Cardiac fibroblast (primary cell): Measurements from ENCODE around the gene SOX3.

Experiments
- DNase-seq, 2 donors: peaks; one replicate each; pipeline versions ENCODE4 v3.0.0 to v3.0.0-alpha.2; 2010; ENCODE audit warnings: low read depth in 2 of 2
- H3K4me3 ChIP-seq, 2 donors: replicated peaks in 1 of 2; 1 replicate in 1 of 2; 2 replicates in 1 of 2; pipeline ENCODE4 v1.5.1; 2011; ENCODE audit warnings: low read depth in 2 of 2, low read length in 2 of 2, mild to moderate bottlenecking in 2 of 2, moderate library complexity in 1 of 2
- TF ChIP-seq, protein P1 (sequence below): IDR thresholded peaks from one replicate; pipeline ENCODE4 v1.5.1; 2011; ENCODE audit warnings: low read depth, mild to moderate bottlenecking, low read length, inconsistent platforms

The SOX3 gene

GRCh38 chrX:140505421-140506337 is 810 bp upstream of the SOX3 start:
- no peak for DNase-seq
- TF ChIP-seq, protein P1, sequence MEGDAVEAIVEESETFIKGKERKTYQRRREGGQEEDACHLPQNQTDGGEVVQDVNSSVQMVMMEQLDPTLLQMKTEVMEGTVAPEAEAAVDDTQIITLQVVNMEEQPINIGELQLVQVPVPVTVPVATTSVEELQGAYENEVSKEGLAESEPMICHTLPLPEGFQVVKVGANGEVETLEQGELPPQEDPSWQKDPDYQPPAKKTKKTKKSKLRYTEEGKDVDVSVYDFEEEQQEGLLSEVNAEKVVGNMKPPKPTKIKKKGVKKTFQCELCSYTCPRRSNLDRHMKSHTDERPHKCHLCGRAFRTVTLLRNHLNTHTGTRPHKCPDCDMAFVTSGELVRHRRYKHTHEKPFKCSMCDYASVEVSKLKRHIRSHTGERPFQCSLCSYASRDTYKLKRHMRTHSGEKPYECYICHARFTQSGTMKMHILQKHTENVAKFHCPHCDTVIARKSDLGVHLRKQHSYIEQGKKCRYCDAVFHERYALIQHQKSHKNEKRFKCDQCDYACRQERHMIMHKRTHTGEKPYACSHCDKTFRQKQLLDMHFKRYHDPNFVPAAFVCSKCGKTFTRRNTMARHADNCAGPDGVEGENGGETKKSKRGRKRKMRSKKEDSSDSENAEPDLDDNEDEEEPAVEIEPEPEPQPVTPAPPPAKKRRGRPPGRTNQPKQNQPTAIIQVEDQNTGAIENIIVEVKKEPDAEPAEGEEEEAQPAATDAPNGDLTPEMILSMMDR: no peak

DNA sequence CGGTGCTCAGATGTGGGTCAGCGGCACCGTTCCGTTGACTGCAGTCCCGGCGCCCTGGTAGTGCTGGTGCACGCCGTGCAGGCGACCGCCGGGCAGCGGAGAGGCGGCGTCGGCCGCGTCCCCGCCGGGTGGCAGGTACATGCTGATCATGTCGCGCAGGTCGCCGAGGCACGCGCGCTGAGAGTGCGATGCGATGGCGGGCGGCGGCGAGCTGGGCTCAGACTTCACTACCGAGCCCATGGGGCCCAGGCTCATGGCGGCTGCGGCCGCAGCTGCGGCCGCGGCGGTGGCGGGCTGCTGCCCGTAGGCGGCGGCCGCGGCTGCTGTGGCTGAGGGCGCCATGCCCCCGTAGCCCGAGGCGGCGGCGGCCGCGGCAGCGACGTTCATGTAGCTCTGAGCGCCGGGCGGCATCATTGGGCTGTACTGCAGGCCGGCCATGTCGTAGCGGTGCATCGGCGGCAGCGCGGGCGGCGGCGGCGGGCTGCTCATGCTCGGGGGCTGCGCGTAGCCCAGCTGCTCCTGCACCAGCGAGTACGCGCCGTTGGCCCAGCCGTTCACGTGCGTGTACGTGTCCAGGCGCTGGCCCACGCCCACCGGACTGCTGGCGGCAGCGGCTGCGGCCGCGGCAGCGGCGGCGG is 1.0 kb downstream of the SOX3 start:
- peak overlapping the region in 1 of 2 donors; percentile 4 for H3K4me3 ChIP-seq
- TF ChIP-seq, protein P1: no peak
- peak in 1 of 2 donors; percentile 5 for DNase-seq

More at GRCh38 chrX:140505421-140506337, 810 bp upstream of the SOX3 start:
- no peak overlapping the region for H3K4me3 ChIP-seq

- no peak for DNase-seq
- H3K4me3 ChIP-seq: no peak overlapping the region
These were observed 1.6 kb downstream of the SOX3 start for GRCh38 chrX:140503238-140503601.

GRCh38 chrX:140502491-140503237 is 2.2 kb downstream of the SOX3 start:
- DNase-seq: no peak
- no peak overlapping the region for H3K4me3 ChIP-seq
- TF ChIP-seq, protein P1: no peak

More at GRCh38 chrX:140503238-140503601, 1.6 kb downstream of the SOX3 start:
- TF ChIP-seq, protein P1: no peak

DNA sequence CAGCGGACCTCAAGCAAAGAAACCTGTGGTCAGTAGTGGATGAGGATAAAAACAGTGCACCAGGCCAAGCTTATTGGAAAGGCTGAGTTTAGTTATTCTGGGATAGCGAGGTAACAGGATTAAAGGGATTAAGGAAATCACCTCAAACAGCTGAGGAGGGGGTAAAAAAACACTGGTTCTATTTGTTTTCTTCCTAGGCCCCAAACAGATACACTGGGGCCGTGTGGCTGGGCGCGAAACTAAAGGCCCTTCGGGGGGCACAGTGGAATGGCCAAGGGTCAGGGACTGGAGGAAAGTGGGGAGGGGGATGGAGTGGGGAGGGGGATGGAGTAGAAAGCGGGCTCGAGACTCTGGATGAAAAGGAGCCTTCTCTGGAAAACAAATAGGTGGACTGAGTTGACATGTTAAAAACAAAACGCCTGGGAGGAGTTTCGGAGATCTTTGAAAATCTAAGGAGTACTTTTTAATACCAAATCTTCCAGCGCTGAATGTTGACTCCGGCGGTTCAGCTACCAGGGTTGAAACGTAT is 2.9 kb downstream of the SOX3 start:
- no peak for DNase-seq
- TF ChIP-seq, protein P1: no peak
- no peak overlapping the region for H3K4me3 ChIP-seq

DNA sequence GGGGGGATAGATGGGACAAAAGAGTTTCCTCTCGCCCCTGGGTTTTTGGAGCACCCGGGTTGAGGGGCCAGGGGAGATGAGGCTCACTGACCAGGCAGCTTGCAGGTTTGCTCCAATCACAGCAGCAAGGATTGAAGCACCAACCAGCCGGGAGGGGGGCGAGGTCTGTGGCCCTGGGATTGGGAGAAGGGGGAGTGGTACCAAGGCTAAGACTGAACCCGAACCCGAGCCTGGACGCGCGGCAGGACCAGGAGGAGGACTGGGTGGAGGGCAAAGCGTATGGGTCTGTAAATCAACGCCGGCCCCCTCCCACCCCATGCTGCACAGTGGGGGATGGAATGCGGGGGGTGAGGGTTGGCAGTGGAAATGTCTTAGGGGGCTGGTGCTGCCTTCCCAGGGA is 3.5 kb downstream of the SOX3 start:
- no peak overlapping the region for H3K4me3 ChIP-seq
- TF ChIP-seq, protein P1: no peak
- no peak for DNase-seq
